Amygdala (tissue), 56 donors: ENCODE results near the gene CLRN1.

Experiments
- DNase-seq, 56 donors: peaks; one replicate each; lab custom pipeline; 2025; lab: John Stamatoyannopoulos, UW

The CLRN1 gene

DNA sequence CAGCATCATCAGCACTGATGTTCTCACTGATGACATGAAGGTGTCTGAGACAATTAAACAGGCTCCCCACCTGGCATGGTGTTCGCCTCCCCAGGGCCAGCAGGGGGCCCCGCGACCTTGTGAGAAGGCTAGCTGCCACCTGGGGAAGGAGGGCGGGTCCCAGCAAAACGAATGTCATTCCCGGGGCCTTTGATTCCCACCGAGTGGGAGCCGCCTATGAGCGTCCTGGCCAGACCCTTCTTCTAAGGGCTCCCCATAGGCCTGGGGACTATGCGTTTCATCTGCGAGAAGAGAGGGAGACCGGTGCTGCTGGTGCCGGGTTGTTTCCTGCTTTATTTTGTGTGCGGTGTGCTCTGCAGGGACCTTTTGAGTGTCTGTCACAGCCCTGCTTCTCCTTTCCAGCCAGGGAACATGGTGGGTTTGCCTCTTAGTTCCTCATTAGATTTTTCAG, 46.8 kb downstream of the CLRN1 start:
- peak in 13 of 56 donors; percentile 4 to 34 (median 9) for DNase-seq

DNA sequence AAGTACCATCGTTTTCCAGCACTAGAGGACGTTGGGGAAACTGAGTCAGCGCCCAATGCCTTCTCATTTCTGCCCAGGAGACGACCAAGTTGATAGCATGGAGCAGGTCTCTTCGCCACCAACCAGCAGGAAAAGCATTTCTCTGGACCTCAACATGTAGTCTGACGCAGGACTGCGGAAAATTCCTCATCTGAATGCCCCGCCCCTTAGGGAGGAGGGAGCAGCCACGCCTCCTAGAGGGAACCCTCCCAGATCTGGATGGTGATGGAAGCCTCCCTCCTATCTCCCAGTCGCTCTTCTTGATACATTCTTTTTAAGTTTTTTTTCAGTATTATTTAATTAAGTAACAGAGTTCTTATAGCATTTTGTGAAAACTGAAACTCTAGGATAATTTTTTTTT, 49.9 kb downstream of the CLRN1 start:
- DNase-seq: no peak

DNA sequence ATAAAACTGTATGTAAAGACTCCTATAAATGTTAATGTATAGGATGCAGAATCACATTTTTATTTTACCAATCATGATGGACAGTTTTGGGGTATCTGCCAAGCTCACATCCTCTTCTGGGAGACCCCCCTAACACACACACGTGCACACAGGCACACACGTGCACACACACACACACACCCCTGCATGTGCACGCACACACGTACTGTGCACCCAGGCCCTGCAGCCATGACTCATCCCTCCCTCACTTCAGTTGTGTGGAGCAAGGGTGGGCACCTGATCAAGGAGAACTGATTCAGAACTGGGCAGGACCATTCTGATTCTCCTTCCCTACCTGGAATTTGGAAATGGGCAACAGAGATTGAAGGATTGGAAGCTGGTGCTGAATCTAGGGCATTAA, 51.3 kb downstream of the CLRN1 start:
- no peak for DNase-seq

DNA sequence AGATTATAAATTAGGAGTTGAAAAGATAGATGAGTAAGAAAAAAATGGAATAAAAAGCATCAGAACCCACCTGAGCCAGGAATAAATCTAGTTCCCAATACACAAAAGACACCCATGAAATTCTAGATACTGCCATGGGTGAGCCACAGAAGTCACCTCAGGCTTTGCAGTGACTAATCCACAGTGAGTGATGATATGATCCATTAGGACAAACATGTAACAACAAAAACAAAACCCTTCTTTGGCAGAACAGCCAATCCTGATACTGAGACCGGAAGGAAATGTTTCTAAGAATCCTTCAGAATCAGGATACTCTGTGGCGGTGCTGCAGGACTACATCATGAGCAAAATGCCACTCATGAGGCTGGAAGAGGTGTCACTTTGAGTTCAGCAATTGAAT, 52.3 kb downstream of the CLRN1 start:
- DNase-seq: no peak

DNA sequence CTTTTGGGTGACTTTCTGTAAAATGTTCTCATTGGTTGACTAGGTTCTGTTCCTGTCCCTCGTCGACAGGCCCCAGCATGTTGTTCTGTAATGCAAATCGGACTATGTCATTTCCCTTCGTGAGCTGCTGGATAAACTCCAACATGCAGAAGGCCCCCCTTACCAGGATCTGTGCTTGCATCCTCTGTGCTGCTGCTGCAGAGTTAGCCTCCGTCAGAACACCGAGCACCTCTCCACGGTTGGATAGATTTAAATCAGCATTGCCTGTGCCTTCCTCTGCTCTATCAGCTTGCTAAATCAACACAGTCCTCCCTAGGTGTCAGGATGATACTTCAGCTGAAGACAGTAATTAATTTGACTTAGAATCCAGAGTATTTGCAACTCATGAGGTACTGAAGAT, 54.6 kb downstream of the CLRN1 start:
- DNase-seq: no peak

DNA sequence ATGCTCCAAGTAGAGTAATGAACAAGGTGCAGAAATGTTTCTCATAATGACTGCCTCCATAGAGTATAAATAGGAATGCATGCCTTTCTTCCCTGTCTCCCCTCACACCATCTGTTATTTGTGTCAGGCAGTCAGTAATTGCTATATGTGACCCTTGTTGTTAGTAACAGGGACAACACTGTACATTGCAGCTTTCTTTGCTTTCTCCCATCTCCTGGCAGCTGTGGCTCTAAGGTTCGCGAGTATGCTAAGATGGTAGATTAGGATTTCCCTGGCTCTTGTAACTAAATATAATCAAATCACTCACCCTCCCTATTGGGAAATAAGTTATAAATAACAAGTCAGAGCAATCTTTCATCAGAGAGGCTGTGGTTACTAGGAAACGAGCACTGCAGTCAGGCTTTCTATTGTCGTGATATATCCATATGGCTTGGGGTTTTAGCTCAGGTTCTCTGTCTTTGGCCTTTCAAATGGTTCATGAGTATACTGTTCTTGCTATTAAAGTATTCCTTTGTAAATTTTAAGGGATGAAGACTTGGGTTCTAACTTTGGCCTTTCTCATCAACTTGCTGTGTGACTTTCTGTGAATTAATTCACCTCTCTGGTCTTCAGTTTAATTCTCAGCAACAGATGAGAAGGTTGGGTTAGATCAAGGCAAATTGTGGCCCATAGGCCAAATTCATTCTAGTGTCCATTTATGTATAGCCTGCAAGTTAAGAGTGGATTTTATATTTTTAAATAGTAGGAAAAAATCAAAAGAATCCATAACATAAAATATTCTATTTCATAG, 59.2 kb downstream of the CLRN1 start:
- peak in 1 of 56 donors; percentile 10 for DNase-seq

DNA sequence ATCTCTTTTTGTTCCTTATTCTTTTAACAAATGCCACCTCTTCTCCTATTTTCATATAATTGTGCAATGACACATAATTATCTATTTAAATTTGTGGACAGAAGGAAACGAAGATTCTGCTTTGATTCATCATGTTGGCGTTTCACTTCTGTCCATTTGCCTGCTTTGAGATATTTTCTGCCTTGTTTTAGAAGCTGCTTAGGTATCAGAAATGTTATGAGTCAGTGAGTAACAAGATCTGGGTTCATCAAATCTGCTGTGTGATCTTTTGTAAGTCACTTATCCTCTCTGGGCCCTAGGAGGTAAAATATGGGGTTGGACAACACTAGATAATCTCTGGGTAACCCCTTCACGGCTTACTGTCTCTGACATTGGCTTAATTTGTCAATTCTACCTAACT, 60.0 kb downstream of the CLRN1 start:
- DNase-seq: no peak

DNA sequence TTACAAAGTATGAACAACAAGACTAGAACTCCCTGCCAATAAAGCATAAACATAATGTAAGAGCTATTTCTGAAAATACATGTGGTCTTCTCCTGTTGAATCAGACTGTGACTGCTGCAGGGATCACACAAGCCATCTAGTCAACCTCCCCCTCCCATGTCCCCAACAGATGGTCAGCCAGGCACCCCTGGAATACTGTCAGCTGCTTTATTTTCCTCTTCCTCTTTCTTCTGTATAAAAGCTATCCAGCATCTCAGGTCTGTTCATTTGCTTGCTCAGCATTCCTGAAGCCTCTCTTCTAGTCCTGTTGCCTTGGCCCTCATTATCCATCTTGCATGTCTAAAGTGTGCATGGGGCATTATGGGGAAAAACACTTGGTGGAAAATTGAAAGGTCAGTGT, 60.8 kb downstream of the CLRN1 start:
- DNase-seq: no peak

DNA sequence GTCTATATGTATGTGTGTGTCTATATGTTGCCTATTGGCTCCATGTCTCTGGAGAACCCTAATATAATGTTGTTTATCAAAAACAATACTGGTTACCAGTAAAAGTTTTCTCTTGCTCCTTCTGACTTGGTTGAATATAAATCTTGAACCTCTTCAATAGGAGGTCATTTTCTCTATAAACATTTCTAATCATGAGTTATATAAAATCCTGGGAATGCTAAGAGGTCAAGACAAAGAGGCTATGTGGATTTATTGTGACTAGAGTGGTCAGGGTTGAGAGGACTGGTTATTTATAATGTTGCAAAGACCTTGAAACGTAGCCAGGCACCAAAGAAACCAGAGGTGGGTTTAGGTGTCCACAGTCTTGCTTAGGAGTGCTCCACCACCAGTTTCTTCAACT, 66.1 kb downstream of the CLRN1 start:
- DNase-seq: no peak

DNA sequence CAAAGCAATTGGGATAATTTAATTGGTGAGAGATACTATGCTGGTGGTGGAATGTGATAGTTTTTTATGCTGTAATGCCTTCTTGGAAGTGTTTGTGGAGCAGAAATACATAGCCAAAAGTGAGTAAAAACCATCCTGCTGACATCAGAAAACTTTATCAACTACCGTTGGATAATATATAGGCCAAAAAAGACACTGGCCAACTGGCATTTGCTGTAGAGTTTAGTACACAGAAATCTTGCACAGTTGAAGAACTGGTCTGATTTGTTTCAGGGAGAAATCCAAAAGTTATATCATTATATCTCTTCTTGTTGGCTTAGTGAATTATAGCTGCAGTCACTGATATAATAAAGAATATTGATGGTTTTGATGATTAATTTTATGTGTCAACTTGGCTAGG, 66.8 kb downstream of the CLRN1 start:
- no peak for DNase-seq

DNA sequence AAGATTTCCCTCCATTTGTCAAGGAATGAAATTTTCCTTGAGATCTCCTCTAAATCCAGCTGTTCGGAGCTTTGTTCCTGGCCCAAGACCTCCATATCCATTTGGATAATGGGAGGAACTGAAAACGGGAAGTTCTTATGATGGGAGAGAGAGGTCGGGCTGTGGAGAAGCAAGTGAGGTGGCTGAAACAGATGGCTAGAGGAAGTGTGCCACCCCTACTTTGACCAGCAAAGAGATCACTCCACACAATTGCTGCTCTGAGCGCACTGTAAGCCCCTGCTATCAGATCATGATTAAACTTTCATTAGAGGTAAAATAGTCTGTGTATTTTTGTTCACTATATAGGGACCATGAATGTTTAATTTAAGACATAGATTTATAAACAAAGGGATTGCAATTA, 67.2 kb downstream of the CLRN1 start, which contains the start of gene MINDY4B:
MINDY4B (minus strand) TSS at position 101 of the 400 bp plus-strand sequence; CDS start at position 101, 0 bp downstream.
- DNase-seq: no peak

DNA sequence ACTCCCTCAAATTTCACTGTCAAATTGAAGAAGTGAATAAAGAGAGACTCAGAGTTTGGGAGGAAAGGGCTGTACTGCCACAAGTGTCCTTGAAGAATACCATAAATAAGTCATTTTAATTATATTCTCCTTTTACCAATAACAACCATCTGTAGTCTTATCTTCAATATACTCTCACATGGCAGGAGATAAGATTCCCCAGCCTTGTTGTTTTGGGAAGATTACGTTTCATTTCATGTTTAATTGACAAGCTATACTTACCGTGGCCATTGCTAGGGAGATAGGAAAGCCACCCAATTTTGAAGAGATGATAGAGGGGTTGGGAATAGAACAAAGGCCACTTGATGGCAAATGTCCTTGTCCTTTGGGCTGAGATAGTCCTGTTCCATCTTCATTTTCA, 69.5 kb downstream of the CLRN1 start:
- DNase-seq: no peak

DNA sequence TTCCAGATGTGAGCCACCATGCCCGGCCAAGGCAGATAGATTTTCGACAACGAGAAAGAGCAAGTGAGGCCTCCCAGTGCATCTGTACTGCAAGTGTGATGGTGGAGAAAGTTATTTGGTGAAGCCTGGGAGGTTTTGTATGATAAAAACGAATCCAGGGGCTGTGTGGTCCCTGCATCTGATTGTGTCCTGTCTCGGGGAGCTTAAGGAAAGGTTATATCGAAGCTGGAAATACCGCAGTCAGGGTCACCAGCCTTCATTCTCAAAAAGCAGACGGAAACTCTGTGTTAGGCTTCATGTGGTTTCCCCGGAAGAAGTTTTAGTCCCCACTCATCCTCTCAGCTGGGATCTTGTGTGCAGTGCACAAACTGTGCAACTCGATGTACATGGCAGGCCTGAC, 70.7 kb downstream of the CLRN1 start:
- DNase-seq: no peak

DNA sequence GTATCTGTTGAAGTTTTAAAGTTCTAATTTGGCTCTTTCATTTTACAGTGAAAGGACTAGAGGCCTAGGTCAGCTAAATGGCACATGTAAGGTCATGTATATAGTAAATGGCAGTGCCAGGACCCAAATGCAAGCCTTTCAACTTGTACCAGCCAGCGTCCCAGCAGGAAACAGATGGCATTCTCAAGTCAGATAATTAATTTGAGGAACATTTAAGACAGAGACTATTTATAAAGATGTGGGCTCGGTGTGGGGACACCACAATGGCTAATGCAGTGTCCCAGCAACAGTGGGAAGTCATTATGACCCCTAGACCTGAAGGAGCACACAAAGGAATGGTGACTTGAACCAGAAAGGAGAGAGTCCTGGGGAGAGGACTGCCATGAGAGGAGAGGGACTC, 73.4 kb downstream of the CLRN1 start:
- DNase-seq: no peak

DNA sequence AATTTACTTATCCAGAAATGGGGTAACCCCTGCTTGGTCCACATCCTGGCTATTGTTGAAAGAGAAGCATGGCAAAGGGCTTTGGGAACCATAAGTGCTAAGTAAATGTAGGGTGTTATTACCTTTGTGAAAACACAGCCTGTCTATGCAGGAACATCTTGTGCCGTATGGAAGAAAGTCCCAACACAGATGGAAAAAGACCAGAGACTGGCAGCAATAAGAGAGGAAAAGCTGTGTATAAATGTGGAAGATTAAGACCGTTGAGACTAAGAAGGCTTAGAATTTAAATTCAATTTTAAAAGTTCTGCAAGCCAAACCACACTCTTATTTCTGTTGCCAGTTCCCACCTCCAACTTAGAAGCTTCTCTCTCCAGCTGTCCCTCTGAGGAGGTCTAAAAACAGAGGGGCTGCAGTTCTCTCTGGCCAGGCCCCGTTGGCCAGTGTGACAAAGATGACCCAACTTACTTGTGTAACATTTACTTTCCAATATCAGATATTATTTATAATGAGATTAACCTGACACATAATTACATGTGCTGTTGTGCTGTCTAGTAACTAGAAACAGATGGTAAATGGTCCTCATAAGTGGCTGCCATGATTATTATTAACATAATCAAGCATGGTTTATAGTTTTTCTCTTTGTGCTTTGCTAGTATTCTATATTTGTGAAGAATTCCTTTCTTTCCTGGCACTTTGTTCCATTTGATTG, 74.3 kb downstream of the CLRN1 start:
- no peak for DNase-seq

DNA sequence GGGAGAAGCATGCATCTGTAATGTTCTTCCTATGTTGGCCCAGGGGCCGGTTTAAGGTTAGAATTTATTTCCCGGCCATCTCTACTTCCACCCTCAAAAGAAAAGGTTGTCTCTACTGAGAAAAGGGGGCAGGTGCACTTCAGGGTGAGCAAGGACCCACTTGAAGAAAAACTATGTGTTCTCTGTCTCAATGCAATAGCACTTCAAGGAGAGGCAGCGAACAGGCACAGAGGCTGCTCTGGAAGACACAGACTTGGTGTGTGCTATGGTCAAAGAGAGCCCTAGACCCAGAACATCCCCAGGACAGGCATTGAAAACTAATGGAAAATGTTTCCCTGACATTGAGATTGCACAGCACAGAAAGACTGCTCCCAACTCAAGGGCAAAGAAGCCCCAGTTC, 74.9 kb downstream of the CLRN1 start:
- no peak for DNase-seq

DNA sequence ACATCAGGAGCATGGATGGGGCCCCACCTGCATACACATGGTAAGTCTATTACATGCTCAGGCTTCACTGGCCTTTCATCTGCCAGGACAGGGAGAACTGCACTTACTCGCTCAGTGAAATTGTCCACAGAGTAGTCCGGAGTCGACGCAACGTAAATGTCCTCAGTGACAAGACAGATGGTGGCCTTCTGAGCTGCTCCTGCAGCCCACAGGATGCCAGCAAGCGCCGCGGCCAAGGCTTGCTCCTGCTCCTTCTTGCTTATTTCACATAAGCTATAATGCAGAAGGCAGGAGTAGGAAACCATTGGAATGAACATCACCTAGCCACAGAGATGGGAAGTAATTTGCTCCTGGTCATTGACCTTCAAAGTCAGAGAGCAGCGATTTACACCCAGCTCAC, 81.7 kb downstream of the CLRN1 start:
- DNase-seq: no peak

DNA sequence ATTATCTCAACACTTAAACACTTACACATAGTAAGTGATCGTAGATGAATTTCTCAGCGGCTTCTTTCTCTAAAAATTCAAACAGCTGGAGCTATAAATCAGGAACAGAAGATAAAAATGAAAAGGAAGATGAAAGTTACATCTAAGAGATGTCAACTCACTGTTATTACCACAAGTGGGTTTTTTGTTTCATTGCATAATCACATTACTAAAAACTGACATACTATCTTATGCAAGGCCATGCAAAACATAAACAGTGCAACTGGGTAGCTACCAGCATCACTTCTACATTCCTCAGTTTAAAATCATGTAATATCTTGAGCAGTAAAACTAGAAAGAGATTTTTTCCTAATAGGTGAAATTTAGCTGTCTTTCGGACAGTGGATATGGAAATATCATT, 82.2 kb downstream of the CLRN1 start:
- no peak for DNase-seq

DNA sequence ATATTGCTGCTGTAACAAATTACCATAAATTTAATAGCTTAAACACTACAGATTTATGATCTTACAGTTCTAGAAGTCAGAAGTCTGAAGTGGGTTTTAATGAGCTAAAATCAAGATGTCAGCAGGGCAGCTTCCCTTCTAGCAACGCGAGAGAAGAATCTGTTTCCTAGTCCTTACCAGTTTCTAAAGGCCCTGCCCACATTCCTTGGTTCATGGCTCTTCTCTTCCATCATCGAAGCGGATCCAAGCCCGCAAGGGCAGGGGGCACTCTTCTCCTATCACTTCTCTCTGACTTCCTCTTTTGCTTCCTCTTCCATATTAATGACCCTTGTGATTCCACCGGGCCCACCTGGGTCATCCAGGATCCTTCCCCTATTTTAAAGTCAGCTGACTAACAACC, 83.4 kb downstream of the CLRN1 start:
- DNase-seq: no peak

DNA sequence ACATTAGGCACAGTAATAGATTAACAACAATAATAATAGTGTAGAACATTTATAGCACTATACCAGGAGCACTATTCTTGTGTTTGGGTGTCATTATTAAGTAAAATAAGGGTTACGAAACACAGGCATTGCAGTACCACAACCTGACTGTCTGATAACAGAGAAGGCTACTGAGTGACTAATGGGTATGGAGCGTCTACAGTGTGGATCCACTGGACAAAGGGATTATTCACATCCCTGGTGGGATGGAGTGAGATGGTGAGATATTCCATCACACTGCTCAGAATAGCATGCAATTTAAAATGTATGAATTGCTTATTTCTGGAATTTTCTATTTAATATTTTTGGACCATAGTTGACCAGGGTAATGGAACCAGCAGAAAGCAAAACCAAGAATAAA, 85.5 kb downstream of the CLRN1 start:
- DNase-seq: no peak

DNA sequence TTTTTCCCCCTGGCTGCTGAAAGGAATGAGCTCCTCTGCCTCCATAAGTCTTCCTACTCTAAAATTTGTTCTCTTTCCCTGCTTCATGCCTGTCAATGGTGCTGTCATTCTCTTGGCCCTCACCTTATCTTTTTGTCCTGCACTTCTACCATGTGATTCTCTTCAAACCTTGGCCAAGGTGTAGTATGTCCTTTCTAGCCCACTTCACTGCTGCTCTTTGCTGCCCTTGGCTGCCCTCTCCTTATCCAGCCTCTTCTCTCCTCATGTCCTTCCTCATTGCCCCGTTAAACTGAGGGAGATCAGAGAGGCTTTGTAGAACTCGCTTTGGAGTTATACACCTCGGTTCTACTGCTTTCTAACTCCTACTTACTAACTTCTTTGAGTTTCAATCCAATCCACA, 87.0 kb downstream of the CLRN1 start:
- no peak for DNase-seq

DNA sequence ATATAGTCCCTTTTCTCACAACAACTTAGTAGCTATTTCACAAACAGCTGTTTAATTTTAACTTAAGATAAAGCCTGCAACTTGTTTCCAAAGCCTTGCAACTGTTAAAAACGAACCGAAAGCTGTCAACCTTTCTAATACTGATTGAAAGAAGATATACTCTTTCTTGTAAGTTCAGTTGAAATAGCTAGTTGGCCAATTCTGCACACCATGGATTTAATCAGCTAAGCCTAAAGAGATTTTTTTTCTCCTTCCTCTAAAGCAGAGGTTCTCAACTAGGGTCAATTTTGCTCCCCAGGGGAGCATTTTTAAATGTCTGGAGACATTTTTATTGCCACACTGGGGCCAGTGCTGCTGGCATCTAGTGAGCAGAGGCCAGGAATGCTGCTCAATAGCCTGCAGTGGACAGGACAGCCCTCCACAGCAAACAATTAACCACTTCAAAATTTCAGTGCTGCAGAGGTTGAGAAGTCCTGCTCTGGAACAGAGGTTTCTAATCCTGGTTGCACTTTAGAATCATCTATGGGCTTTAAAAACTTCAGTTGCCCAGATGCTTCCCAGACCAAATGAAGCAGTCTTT, 93.4 kb downstream of the CLRN1 start:
- DNase-seq: no peak
